ENCODE measurements around the gene FIP1L1.

FIP1L1 gene

DNA sequence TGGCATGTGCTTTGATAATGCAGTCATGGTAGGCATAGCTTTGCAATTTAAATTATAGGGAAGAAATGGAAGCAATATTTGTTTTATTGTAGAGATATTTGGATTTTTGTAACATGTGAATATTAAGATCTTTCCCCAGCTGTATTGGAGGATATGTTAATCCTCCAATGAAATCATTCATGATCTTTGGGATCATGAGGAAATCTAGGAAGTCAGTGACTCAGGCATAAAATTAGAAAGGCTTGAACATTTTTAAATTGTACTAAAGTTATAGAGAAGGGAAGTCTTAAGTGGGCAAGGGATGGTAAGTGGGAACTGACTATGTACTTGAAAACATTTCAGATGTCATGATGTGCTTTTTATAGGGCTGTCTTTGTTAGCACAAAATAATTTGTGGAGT is 46.8 kb downstream of the FIP1L1 start:
- no peaks in the 10 kb centered on the region; the same call in 1 of the 2 replicates for H4K20me1 ChIP-seq (ENCODE audit: insufficient read depth, low read length)
- no peaks in the 10 kb centered on the region for H3K4me1 ChIP-seq (ENCODE audit: insufficient read depth, low read length)
- no peak overlapping the region for H3K4me2 ChIP-seq (ENCODE audit: insufficient read depth, low read length)
- H3K79me2 ChIP-seq (ENCODE audit: insufficient read depth, low read length), result peaks cover 5% of the 10 kb centered on the region; the same call in 1 of the 2 replicates
- ATAC-seq (ENCODE audit: insufficient read depth, low read depth) (no peak), DNase-seq (no peak)
- H3K27ac ChIP-seq (ENCODE audit: low read length), result no peak overlapping the region
- no peak overlapping the region for H2AFZ ChIP-seq (ENCODE audit: low read depth, low read length)
- H3K27me3 ChIP-seq (ENCODE audit: insufficient read depth, low read length, poor library complexity), result no peaks in the 10 kb centered on the region
- H3K9me3 ChIP-seq (ENCODE audit: insufficient read depth, low read length, severe bottlenecking), result no peaks in the 10 kb centered on the region
- H3K9ac ChIP-seq (ENCODE audit: low read depth, low read length), result no peak overlapping the region
- H3K4me3 ChIP-seq (ENCODE audit: low read depth in 1 of 2, low read length in 2 of 2), result no peak overlapping the region
- TF ChIP-seq, protein P1, sequence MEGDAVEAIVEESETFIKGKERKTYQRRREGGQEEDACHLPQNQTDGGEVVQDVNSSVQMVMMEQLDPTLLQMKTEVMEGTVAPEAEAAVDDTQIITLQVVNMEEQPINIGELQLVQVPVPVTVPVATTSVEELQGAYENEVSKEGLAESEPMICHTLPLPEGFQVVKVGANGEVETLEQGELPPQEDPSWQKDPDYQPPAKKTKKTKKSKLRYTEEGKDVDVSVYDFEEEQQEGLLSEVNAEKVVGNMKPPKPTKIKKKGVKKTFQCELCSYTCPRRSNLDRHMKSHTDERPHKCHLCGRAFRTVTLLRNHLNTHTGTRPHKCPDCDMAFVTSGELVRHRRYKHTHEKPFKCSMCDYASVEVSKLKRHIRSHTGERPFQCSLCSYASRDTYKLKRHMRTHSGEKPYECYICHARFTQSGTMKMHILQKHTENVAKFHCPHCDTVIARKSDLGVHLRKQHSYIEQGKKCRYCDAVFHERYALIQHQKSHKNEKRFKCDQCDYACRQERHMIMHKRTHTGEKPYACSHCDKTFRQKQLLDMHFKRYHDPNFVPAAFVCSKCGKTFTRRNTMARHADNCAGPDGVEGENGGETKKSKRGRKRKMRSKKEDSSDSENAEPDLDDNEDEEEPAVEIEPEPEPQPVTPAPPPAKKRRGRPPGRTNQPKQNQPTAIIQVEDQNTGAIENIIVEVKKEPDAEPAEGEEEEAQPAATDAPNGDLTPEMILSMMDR (IDR thresholded peaks at IDR 0.05; ENCODE audit: borderline replicate concordance, extremely low read depth, low read length, poor library complexity, severe bottlenecking), result no peak
- TF ChIP-seq EZH2 (IDR thresholded peaks at IDR 0.05; ENCODE audit: borderline replicate concordance, low read depth, low read length, severe bottlenecking), result no peak
- peaks cover 42% of the 10 kb centered on the region for H3K36me3 ChIP-seq (ENCODE audit: insufficient read depth, low read length)

DNA sequence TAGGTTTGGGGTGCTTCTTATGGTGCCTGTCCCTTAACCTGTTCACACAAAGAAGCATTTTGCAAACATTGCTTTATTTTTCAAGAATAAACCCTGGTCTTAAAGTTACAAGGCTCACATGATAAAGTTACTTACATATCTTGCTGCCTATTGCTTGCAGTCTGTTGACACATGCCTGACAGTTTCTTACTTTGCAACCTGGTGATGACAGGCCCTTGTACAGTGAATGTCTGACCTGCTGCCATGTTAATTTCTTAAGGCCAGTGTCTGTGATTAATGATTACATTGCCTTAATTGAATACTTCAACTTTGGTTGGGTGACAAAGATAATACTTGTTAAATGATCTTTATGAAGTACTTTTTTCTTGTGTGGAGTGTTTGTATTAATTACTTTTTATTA is 49.9 kb downstream of the FIP1L1 start:
- no peak for TF ChIP-seq EZH2 (IDR thresholded peaks at IDR 0.05; ENCODE audit: borderline replicate concordance, low read depth, low read length, severe bottlenecking)
- TF ChIP-seq, protein P1 (IDR thresholded peaks at IDR 0.05; ENCODE audit: borderline replicate concordance, extremely low read depth, low read length, poor library complexity, severe bottlenecking), result no peak
- Histone ChIP-seq H3K9ac (ENCODE audit: low read depth, low read length) (no peak overlapping the region), H3K27me3 (ENCODE audit: insufficient read depth, low read length, poor library complexity) (no peaks in the 10 kb centered on the region), H3K4me3 (ENCODE audit: low read depth in 1 of 2, low read length in 2 of 2) (no peak overlapping the region), H4K20me1 (ENCODE audit: insufficient read depth, low read length) (no peaks in the 10 kb centered on the region), H3K36me3 (ENCODE audit: insufficient read depth, low read length) (peaks cover 65% of the 10 kb centered on the region), H3K4me1 (ENCODE audit: insufficient read depth, low read length) (peaks cover 10% of the 10 kb centered on the region), H3K27ac (ENCODE audit: low read length) (no peak overlapping the region), H3K4me2 (ENCODE audit: insufficient read depth, low read length) (no peak overlapping the region), H2AFZ (ENCODE audit: low read depth, low read length) (no peak overlapping the region), H3K9me3 (ENCODE audit: insufficient read depth, low read length, severe bottlenecking) (no peaks in the 10 kb centered on the region), H3K79me2 (ENCODE audit: insufficient read depth, low read length) (peaks cover 7% of the 10 kb centered on the region; the same call in 1 of the 2 replicates)
- no peak for DNase-seq
- no peak for ATAC-seq (ENCODE audit: insufficient read depth, low read depth)

DNA sequence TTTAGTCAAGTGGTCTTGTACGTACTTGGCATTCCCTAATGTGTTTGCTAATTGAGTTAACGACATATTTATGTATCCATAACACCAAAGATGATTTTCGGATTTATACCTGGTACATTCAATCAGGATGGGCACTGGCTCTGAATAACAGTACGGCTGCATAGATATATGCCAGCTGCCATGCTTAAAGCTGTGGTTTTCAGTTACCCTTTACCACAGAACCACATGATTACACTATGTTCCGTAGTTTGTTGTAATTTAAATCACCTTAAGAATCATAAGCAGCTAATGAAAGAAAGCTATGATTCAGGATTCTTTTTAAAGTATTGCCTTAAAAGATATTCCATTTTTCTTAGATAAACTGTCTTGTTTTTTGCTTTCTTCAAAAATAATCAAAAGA is 53.6 kb downstream of the FIP1L1 start:
- Histone ChIP-seq H3K4me1 (ENCODE audit: insufficient read depth, low read length) (peaks cover 10% of the 10 kb centered on the region), H3K4me3 (ENCODE audit: low read depth in 1 of 2, low read length in 2 of 2) (no peak overlapping the region), H3K27me3 (ENCODE audit: insufficient read depth, low read length, poor library complexity) (no peaks in the 10 kb centered on the region), H3K9me3 (ENCODE audit: insufficient read depth, low read length, severe bottlenecking) (no peaks in the 10 kb centered on the region), H4K20me1 (ENCODE audit: insufficient read depth, low read length) (no peaks in the 10 kb centered on the region), H3K27ac (ENCODE audit: low read length) (peak overlapping the region; percentile 5; the same call in 1 of the 2 replicates), H3K79me2 (ENCODE audit: insufficient read depth, low read length) (peaks cover 9% of the 10 kb centered on the region; the same call in 1 of the 2 replicates), H3K36me3 (ENCODE audit: insufficient read depth, low read length) (peaks cover 86% of the 10 kb centered on the region), H3K4me2 (ENCODE audit: insufficient read depth, low read length) (no peak overlapping the region), H3K9ac (ENCODE audit: low read depth, low read length) (no peak overlapping the region), H2AFZ (ENCODE audit: low read depth, low read length) (no peak overlapping the region)
- peak; percentile 17 for DNase-seq
- no peak for TF ChIP-seq EZH2 (IDR thresholded peaks at IDR 0.05; ENCODE audit: borderline replicate concordance, low read depth, low read length, severe bottlenecking)
- TF ChIP-seq, protein P1 (IDR thresholded peaks at IDR 0.05; ENCODE audit: borderline replicate concordance, extremely low read depth, low read length, poor library complexity, severe bottlenecking), result no peak
- peak; percentile 97 for ATAC-seq (ENCODE audit: insufficient read depth, low read depth)

Data from DND-41 (cell line).